ENCODE measurements around the gene ARMC3.
"Not testable (repeated sequence)": the region's sequence is repeated elsewhere in the genome, so short reads cannot be mapped to it uniquely, and the experiment has no call there.

Gene ARMC3

DNA sequence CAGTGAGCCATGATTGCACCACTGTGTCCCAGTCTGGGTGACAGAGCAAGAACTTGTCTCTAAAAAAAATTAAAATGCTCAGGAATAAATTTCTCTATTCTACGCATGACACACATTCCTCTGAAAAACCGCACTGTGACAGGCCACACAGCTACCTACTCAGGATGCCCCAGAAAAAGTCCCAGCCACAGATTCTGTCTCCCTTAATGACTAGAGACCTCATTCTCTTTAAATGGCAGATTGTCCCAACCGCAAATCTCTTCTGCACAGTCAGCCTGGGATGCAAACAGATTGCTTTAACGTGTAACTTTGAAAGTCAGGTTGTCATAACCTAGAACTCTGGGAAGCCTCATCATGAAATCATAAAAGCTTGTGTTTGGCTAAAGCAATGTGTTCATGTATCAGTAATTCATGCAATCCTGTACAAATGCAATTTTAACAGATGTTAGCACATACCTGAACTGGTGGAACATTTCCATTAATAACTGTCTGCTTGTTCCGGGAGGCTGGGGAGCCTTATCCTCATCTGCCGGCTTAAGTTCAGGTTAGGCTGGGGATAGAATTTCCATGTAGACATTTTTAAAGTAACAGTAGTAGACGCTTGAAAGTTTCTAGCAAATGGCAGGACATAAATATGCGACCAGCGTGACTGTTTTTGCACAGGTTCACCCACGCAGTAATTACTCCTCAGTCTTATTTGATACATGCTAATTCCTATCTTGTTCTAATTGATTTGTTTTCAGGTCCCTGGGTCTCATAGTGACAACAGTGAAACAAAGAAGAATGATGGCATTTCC lies 141.4 kb downstream of the ARMC3 start:
- TF ChIP-seq, protein P1, sequence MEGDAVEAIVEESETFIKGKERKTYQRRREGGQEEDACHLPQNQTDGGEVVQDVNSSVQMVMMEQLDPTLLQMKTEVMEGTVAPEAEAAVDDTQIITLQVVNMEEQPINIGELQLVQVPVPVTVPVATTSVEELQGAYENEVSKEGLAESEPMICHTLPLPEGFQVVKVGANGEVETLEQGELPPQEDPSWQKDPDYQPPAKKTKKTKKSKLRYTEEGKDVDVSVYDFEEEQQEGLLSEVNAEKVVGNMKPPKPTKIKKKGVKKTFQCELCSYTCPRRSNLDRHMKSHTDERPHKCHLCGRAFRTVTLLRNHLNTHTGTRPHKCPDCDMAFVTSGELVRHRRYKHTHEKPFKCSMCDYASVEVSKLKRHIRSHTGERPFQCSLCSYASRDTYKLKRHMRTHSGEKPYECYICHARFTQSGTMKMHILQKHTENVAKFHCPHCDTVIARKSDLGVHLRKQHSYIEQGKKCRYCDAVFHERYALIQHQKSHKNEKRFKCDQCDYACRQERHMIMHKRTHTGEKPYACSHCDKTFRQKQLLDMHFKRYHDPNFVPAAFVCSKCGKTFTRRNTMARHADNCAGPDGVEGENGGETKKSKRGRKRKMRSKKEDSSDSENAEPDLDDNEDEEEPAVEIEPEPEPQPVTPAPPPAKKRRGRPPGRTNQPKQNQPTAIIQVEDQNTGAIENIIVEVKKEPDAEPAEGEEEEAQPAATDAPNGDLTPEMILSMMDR (IDR thresholded peaks at IDR 0.05; ENCODE audit: low read depth, low read length, missing control alignments): no peak
- no peak overlapping the region for H3K4me3 ChIP-seq (replicated peaks; ENCODE audit: low read depth, low read length)
- DNase-seq (ENCODE audit: extremely low read depth, low read depth): no peak

DNA sequence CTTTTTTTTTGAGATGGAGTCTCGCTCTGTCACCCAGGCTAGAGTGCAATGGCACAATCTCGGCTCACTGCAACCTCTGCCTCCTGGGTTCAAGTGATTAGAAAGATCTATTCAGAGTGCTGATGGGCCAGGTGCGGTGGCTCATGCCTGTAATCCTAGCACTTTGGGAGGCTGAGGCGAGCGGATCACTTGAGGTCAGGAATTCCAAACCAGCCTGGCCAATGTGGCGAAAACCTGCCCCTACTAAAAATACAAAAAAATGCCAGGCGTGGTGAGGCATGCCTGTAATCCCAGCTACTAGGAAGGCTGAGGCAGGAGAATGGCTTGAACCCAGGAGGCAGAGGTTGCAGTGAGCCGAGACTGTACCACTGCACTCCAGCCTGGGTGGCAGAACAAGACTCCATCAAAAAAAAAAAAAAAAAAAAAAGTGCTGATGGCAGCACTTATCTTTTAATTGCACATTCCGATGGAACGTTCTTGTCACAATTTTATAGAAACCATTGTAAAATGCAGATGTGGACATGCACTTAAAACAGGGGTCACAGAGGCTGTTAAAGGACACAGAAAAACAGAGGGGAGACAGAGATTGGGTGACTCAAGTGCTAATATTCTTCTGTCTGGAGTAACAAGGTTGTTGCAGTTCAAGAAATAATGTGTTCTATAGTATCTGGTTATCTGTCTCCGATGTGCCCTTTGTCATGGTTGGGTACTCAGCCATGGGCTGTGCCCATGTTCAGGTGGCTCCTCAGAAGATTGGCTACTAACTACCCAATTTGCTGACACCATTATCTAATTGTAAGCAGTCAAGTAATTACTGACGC lies 142.4 kb downstream of the ARMC3 start:
- H3K4me3 ChIP-seq (replicated peaks; ENCODE audit: low read depth, low read length); DNase-seq (ENCODE audit: extremely low read depth, low read depth): not testable (repeated sequence)

DNA sequence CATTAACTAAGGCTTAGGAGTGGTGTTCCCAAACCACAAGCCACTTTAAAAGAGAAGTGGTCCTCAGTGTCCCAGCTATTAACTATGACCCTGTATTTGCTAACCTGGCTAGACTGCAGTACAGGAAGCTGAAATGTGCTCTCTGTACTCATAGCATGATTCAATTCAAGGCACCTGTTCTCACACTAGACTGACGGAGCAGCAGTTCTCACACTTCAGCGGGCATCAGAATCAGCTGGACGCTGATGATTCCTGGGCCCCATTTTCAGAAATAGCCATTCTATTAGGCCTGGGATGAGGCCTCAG lies 143.0 kb downstream of the ARMC3 start:
- no peak for DNase-seq (ENCODE audit: extremely low read depth, low read depth)
- TF ChIP-seq, protein P1 (IDR thresholded peaks at IDR 0.05; ENCODE audit: low read depth, low read length, missing control alignments): no peak
- no peak overlapping the region for H3K4me3 ChIP-seq (replicated peaks; ENCODE audit: low read depth, low read length)

DNA sequence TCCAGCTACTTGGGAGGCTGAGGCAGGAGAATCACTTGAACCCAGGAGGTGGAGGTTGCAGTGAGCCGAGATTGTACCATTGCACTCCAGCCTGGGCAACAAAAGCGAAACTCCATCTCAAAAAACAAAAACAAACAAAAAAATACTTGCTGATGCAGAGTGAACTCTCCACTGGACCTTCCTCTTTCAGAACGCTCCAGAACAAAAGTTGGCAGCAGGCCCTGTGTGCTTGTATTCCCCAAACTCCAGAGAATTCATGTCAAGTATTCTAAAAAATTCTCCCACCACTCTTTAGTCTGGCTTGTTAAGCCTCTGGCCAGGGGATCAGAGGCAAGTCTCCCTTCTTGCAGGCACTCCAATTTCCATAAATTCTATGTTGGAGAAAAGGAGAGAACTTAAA lies 144.7 kb downstream of the ARMC3 start:
- not testable (repeated sequence) for DNase-seq (ENCODE audit: extremely low read depth, low read depth); H3K4me3 ChIP-seq (replicated peaks; ENCODE audit: low read depth, low read length)

DNA sequence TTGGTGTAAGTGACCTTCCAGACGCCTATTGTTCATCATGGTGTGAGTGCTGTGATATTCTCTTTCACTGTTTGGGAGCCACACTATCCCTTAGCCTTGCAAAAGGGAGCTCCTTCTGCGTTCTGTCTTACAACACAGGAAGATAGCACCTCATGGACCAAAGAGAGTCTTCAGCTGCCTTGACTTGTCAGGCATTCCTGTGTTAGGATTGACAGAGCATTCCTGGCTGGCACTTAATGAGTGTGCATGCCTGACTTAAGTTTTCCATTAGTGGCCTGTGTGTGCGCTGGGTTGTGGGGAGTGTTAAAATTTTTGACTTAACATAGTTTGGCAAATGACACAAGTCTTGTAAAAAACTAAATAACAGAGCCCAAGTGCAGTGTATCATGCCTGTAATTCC lies 145.7 kb downstream of the ARMC3 start:
- TF ChIP-seq, protein P1 (IDR thresholded peaks at IDR 0.05; ENCODE audit: low read depth, low read length, missing control alignments): no peak
- DNase-seq (ENCODE audit: extremely low read depth, low read depth): no peak
- no peak overlapping the region for H3K4me3 ChIP-seq (replicated peaks; ENCODE audit: low read depth, low read length)

DNA sequence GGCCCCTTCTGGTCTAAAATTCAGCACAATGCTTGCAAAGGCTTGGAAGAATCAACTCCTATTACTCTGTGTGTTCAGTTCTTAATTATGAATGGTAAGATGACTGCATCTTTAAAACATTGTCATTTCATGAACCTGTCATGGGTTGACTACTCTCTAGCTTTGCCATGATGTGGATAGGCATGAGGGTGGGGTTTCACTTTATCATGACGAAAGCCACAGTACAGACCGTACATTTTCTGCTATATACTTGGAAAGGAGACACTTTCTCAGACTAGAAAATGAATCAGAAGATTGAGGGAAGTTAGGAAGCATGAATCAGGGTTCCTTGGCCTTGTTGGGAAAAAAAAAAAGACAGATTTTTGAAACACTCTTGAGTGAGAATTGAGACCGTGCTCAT lies 147.8 kb downstream of the ARMC3 start:
- H3K4me3 ChIP-seq (replicated peaks; ENCODE audit: low read depth, low read length): no peak overlapping the region
- DNase-seq (ENCODE audit: extremely low read depth, low read depth): no peak
- TF ChIP-seq, protein P1 (IDR thresholded peaks at IDR 0.05; ENCODE audit: low read depth, low read length, missing control alignments): no peak

DNA sequence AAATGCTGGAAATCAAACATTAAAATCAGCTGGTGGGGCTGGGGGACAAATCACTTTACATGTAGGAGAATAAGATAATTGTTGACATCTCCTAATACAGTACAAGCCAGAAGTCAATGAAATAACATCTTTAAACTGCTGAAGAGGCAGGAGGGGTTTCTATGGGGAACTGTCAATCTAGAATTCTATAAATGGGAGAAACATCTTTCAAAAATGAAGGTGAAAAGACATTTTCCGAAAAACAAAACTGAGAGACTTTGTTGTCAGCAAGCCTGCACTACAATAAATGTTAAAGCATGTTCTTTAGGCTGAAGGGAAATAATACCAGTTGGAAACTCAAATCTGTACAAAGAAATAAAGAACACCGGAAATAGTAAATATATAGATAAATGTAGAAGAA lies 150.3 kb downstream of the ARMC3 start:
- DNase-seq (ENCODE audit: extremely low read depth, low read depth): no peak
- TF ChIP-seq, protein P1 (IDR thresholded peaks at IDR 0.05; ENCODE audit: low read depth, low read length, missing control alignments): no peak
- H3K4me3 ChIP-seq (replicated peaks; ENCODE audit: low read depth, low read length): no peak overlapping the region
